NCI-H774 (cell line): ENCODE data around the gene GPD1L.
"Not testable (repeated sequence)": the region's sequence is repeated elsewhere in the genome, so short reads cannot be mapped to it uniquely, and the experiment has no call there.

Source experiments
- DNase-seq: peaks from one replicate; lab custom pipeline; 2025; lab: John Stamatoyannopoulos, UW

GPD1L gene

GRCh38 chr3:32180141-32180784 is 73.8 kb downstream of the GPD1L start:
- DNase-seq: no peak

- no peak for DNase-seq
Measured at GRCh38 chr3:32181365-32181764, 74.9 kb downstream of the GPD1L start.

GRCh38 chr3:32181796-32182195 is 75.4 kb downstream of the GPD1L start:
- DNase-seq: no peak

GRCh38 chr3:32184187-32184730 is 77.8 kb downstream of the GPD1L start:
- DNase-seq: no peak

DNA sequence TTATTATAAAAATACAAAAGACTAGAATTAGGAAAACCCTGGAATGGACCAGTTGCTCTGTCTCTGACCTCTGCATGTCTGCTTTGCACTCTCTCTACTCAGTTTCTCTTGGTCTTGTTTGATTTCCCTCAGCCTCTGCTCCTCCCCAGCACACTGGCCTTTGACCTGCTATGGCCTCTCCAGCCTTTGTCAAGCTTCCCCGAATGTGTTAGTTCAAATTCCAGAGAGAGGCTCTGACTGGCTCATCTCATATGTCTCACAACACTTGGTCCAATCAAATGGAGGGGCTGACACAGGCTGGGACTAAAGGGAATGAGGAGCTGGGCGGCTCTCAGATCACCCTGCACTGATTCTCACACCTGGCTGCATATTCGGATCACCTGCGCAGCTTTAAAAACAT is 79.7 kb downstream of the GPD1L start:
- no peak for DNase-seq

- no peak for DNase-seq
Measured at GRCh38 chr3:32186876-32187275, 80.5 kb downstream of the GPD1L start.

- DNase-seq: no peak
Measured at GRCh38 chr3:32189693-32190092, 83.3 kb downstream of the GPD1L start.

- not testable (repeated sequence) for DNase-seq
Measured at GRCh38 chr3:32190556-32190955, 84.1 kb downstream of the GPD1L start.

- DNase-seq: no peak
Measured at GRCh38 chr3:32193101-32193500, 86.7 kb downstream of the GPD1L start.

GRCh38 chr3:32194653-32195052 is 88.2 kb downstream of the GPD1L start:
- no peak for DNase-seq

GRCh38 chr3:32195995-32196540 is 89.6 kb downstream of the GPD1L start:
- no peak for DNase-seq

DNA sequence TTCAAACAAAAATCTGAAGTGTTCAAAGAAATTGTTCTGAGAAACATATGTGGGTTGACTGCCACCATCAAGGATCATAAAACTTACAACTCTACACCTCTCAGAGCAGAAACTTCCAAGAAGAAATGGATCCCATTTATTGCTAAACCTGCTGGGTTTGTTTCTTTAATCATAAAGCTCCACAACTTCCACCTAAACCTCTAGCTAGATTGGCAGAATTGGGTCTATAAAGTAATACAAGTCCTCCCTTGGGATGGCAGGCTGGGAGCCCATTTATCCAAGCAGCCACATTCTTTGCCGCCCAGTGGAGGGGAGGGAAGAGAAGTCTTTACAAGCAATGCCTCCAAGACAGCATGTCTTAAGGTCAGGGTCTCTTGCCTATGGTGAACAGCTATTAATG is 91.6 kb downstream of the GPD1L start:
- DNase-seq: no peak

DNA sequence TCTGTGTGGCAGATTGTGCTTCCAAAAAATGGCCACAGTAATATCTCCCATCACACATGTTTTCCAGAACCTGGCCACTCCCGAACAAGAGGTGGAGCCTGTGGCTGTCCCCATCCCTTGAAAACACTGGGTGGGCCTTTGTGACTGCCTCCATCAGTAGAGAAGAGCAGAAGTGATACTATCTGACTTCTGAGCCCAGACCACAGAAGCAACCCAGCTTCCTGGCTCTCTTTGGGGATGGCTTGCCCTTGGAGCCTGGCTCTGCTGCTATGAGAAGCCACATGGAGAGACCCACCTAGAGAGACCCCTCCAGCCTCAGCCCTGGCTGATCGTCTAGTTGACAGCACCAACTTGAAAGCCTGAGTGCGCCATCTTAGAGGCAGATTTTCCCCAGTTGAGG is 92.3 kb downstream of the GPD1L start:
- DNase-seq: no peak

DNA sequence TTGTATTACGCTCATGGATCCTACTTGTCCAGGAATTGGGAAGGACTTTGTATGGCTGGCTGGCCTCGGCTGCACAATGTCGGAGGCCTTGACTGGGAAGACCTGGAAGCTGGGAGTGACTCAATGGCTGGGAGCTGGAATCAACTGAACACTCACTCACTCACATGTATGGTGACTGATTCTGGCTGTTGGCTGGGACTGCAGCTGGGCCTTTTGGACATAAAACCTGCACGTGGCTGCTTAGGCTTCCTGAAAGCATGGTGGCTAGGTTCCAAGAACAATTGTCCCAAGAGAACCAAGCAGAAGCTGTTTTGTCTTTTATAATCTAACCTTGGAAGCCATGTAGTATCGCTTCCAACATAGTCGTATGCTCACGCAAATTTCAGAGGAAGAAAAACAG is 94.1 kb downstream of the GPD1L start:
- no peak for DNase-seq

GRCh38 chr3:32200992-32201758 is 94.8 kb downstream of the GPD1L start:
- DNase-seq: no peak

GRCh38 chr3:32202496-32202895 is 96.1 kb downstream of the GPD1L start:
- DNase-seq: no peak

GRCh38 chr3:32203854-32204253 is 97.4 kb downstream of the GPD1L start:
- DNase-seq: no peak

DNA sequence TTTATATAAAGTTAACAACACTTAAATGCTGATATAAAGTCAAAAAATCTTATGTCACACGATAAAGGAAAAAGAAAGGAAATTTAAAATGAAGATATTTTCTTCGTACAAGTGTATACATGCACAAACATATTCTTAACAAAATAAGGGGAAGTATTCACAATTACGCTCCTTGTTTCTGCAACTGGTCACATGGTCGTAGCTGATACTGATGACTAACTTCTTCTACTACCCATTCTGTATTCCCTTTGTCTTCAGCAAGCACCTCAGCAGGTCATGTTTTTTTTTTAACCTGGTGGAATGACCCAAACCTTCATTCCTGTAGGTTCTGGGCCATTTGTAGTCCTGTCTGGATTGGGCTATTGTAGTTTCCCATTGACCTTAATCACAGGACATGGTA is 102.0 kb downstream of the GPD1L start:
- DNase-seq: no peak

DNA sequence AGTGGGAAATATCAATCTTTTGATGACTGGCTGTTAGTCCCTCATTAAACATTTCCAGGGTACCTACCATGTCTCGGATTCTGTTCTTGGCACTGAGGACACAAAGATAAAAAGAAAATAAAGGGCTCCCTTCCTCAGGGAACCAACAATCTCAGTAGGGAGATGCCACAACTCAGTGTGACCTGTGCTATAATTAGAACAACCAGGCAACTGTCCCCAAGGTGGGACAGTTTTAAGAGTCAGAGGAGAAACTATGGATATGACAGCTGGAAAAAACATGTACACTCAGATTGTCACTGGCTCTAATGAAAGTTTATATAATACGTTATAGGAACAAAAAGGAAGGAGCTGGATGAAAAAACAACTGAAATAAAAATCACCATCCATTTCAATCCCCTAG is 108.8 kb downstream of the GPD1L start:
- no peak for DNase-seq

- DNase-seq: no peak
Measured at GRCh38 chr3:32216172-32216783, 109.9 kb downstream of the GPD1L start.

DNA sequence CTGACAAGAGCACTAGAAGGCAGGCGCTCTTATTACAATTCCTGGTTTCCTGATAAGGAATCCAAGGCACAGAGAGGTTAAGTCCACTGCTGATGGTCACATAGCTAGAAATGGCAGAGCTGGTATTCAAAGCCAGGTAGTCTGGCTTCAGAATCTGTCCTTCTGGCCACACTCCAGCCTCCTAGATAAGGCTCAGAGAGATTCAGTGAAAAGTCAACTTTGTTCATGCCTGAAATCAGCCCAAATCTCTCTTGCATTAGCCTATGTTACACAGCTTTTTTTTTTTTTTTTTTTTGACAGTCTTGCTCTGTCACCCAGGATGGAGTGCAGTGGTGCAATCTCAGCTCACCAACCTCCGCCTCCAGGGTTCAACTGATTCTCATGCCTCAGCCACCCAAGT is 110.9 kb downstream of the GPD1L start:
- no peak for DNase-seq
